Nephron progenitor cell (in vitro differentiated cells): ENCODE measurements around the gene FGF23.

ENCODE experiments used
- DNase-seq: peaks from one replicate; pipeline ENCODE4 v3.0.0; 2021
- H3K27ac Mint-ChIP-seq: 2 replicates; pipeline ENCODE4 v1.8.0; 2021; ENCODE audit warnings: mild to moderate bottlenecking, moderate library complexity, mixed read lengths
- H3K27me3 Mint-ChIP-seq: 2 replicates; pipeline ENCODE4 v1.8.0; 2021; ENCODE audit warnings: mild to moderate bottlenecking, low read depth, mixed read lengths; ENCODE audit not compliant: poor library complexity
- H3K36me3 Mint-ChIP-seq: 2 replicates; pipeline ENCODE4 v1.8.0; 2021; ENCODE audit warnings: low read depth, mixed read lengths
- H3K4me1 Mint-ChIP-seq: 2 replicates; pipeline ENCODE4 v1.8.0; 2021; ENCODE audit warnings: mixed read lengths
- H3K4me3 Mint-ChIP-seq: 2 replicates; pipeline ENCODE4 v1.8.0; 2021; ENCODE audit warnings: mild to moderate bottlenecking, moderate library complexity, mixed read lengths
- H3K9me3 Mint-ChIP-seq: 2 replicates; pipeline ENCODE4 v1.8.0; 2021; ENCODE audit warnings: mild to moderate bottlenecking, moderate library complexity, mixed read lengths
- CTCF ChIP-seq: fragments of 200-600 bp; sonication (generic); IDR thresholded peaks from 2 replicates; pipeline ENCODE4 v1.5.0; 2021; ENCODE audit warnings: antibody characterized with exemption

The FGF23 gene

GRCh38 chr12:4418913-4419312 lies 39.4 kb upstream of the FGF23 start:
- TF ChIP-seq CTCF = no peak
- no peak overlapping the region for H3K27ac Mint-ChIP-seq
- H3K36me3 Mint-ChIP-seq = no peaks in the 10 kb centered on the region
- no peak for DNase-seq
- no peak overlapping the region for H3K4me3 Mint-ChIP-seq
- peaks cover 21% of the 10 kb centered on the region for H3K27me3 Mint-ChIP-seq
- peaks cover 23% of the 10 kb centered on the region for H3K4me1 Mint-ChIP-seq
- no peaks in the 10 kb centered on the region for H3K9me3 Mint-ChIP-seq

- H3K27ac Mint-ChIP-seq = no peak overlapping the region
- H3K4me3 Mint-ChIP-seq = no peak overlapping the region
- H3K9me3 Mint-ChIP-seq = no peaks in the 10 kb centered on the region
- H3K4me1 Mint-ChIP-seq = peaks cover 23% of the 10 kb centered on the region
- H3K27me3 Mint-ChIP-seq = peaks cover 21% of the 10 kb centered on the region
- H3K36me3 Mint-ChIP-seq = no peaks in the 10 kb centered on the region
- TF ChIP-seq CTCF = no peak
- no peak for DNase-seq
Observed at GRCh38 chr12:4417936-4418335, 38.4 kb upstream of the FGF23 start.

- Mint-ChIP-seq H3K4me3 (no peak overlapping the region), H3K9me3 (no peaks in the 10 kb centered on the region), H3K27ac (no peak overlapping the region), H3K4me1 (peaks cover 23% of the 10 kb centered on the region), H3K27me3 (peaks cover 22% of the 10 kb centered on the region), H3K36me3 (no peaks in the 10 kb centered on the region)
- peak; percentile 8 for DNase-seq
- no peak for TF ChIP-seq CTCF
Observed at GRCh38 chr12:4417455-4417854, 37.9 kb upstream of the FGF23 start.

GRCh38 chr12:4416276-4416675 lies 36.8 kb upstream of the FGF23 start:
- Mint-ChIP-seq H3K36me3 (no peaks in the 10 kb centered on the region), H3K27ac (no peak overlapping the region), H3K4me3 (no peak overlapping the region), H3K4me1 (peaks cover 23% of the 10 kb centered on the region), H3K27me3 (peaks cover 33% of the 10 kb centered on the region), H3K9me3 (no peaks in the 10 kb centered on the region)
- DNase-seq = no peak
- no peak for TF ChIP-seq CTCF

- Mint-ChIP-seq H3K27ac (no peak overlapping the region), H3K4me1 (peaks cover 16% of the 10 kb centered on the region), H3K4me3 (no peak overlapping the region), H3K36me3 (no peaks in the 10 kb centered on the region), H3K9me3 (no peaks in the 10 kb centered on the region), H3K27me3 (peaks cover 20% of the 10 kb centered on the region)
- no peak for TF ChIP-seq CTCF
- no peak for DNase-seq
Observed at GRCh38 chr12:4412465-4412864, 33.0 kb upstream of the FGF23 start.

- H3K4me1 Mint-ChIP-seq = peaks cover 13% of the 10 kb centered on the region
- no peak for DNase-seq
- H3K9me3 Mint-ChIP-seq = no peaks in the 10 kb centered on the region
- H3K4me3 Mint-ChIP-seq = no peak overlapping the region
- H3K36me3 Mint-ChIP-seq = no peaks in the 10 kb centered on the region
- H3K27me3 Mint-ChIP-seq = peaks cover 20% of the 10 kb centered on the region
- no peak overlapping the region for H3K27ac Mint-ChIP-seq
- TF ChIP-seq CTCF = no peak
Observed at GRCh38 chr12:4412056-4412455, 32.5 kb upstream of the FGF23 start.
